GM12878 (cell line): Measurements from ENCODE around the gene SNPH. TPM values are rescaled to one million over a fixed set of nuclear protein-coding genes. Genes with fewer than 3 reads are reported as not detected.

Source experiments
- ATAC-seq: fragments of 200-7000 bp; cut with Tn5 transposase; 3 replicates; pipeline ENCODE4 v1.9.1; 2020; ENCODE audit warnings: mild to moderate bottlenecking, moderate library complexity
- BruUV-seq: library from RNA; stranded (reverse); fragments of 400-500 nt; replicated peaks from 2 replicates; lab custom pipeline; 2021; lab: Mats Ljungman, UMichigan
- CTCF ChIA-PET: fragments of 300-600 bp; sonication (Branson Sonifier 250); formaldehyde crosslinking; extraction: SDS; loops from one replicate; lab custom pipeline; 2021; ENCODE audit warnings: inconsistent platforms; lab: Yijun Ruan, JAX
- POLR2A ChIA-PET: fragments of 350-600 bp; formaldehyde crosslinking; extraction: SDS; loops from one replicate; lab custom pipeline; 2021; ENCODE audit warnings: inconsistent platforms; lab: Charles Lee
- RAD21 ChIA-PET: fragments of 300-600 bp; sonication (Branson Sonifier 250); formaldehyde crosslinking; loops from one replicate; lab custom pipeline; 2023; ENCODE audit warnings: antibody characterized with exemption; ENCODE audit not compliant: unreplicated experiment; lab: Charles Lee
- SMC1A ChIA-PET: fragments of 300-600 bp; sonication (Branson Sonifier 250); formaldehyde crosslinking; loops from one replicate; lab custom pipeline; 2023; ENCODE audit not compliant: unreplicated experiment, uncharacterized antibody; lab: Charles Lee
- DNase-seq: peaks from one replicate; pipeline ENCODE4 v3.0.0-alpha.2; 2011; ENCODE audit warnings: low read depth, low spot score
- FAIRE-seq: peaks from 3 replicates; lab custom pipeline; 2011; peaks lifted over from hg19 to GRCh38; lab: Jason Lieb, UNC
- H2AFZ ChIP-seq: 2 replicates; pipeline ENCODE4 v1.6.0; 2011; ENCODE audit warnings: low read depth, low read length, control low read depth; ENCODE audit not compliant: control insufficient read depth
- H3K27ac ChIP-seq: 2 replicates; pipeline ENCODE4 v1.5.1; 2011; ENCODE audit warnings: control low read depth; ENCODE audit not compliant: control insufficient read depth, insufficient read depth
- H3K27me3 ChIP-seq, 2 experiments: replicated peaks in 1 of 2; 2 replicates each; pipeline versions ENCODE4 v1.6.0 to v1.6.1; 2011; ENCODE audit warnings: low read length in 1 of 2; ENCODE audit not compliant: control insufficient read depth in 2 of 2, insufficient read depth in 2 of 2
- H3K36me3 ChIP-seq, 2 experiments: 2 replicates each; pipeline ENCODE4 v1.5.1; 2011; ENCODE audit warnings: low read length in 1 of 2; ENCODE audit not compliant: control insufficient read depth in 2 of 2, insufficient read depth in 2 of 2
- H3K4me1 ChIP-seq: 2 replicates; pipeline ENCODE4 v1.6.1; 2011; ENCODE audit warnings: mild to moderate bottlenecking, low read length, moderate library complexity, mixed read lengths; ENCODE audit not compliant: control insufficient read depth, insufficient read depth
- H3K4me2 ChIP-seq: 2 replicates; pipeline ENCODE4 v1.6.0; 2011; ENCODE audit warnings: control low read depth; ENCODE audit not compliant: control insufficient read depth, insufficient read depth
- H3K4me3 ChIP-seq: fragments of 200-600 bp; sonication (generic); 2 replicates; pipeline ENCODE4 v1.5.1; 2016
- H3K79me2 ChIP-seq: 2 replicates; pipeline ENCODE4 v1.6.0; 2011; ENCODE audit warnings: low read length; ENCODE audit not compliant: control insufficient read depth, insufficient read depth
- H3K9ac ChIP-seq: 2 replicates; pipeline ENCODE4 v1.8.0; 2011; ENCODE audit warnings: low read length, control low read depth, mixed read lengths; ENCODE audit not compliant: control insufficient read depth, insufficient read depth
- H3K9me3 ChIP-seq: replicated peaks from 3 replicates; pipeline ENCODE4 v1.5.1; 2011; ENCODE audit warnings: mild to moderate bottlenecking, low read length; ENCODE audit not compliant: control insufficient read depth, insufficient read depth
- H4K20me1 ChIP-seq: 2 replicates; pipeline ENCODE4 v1.6.0; 2011; ENCODE audit not compliant: control insufficient read depth, insufficient read depth
- BACH1 ChIP-seq: fragments of 450-650 bp; IDR thresholded peaks from 2 replicates; pipeline ENCODE4 v1.6.1; 2017; ENCODE audit warnings: mild to moderate bottlenecking, borderline replicate concordance
- EP300 ChIP-seq, 2 experiments: fragments of 150-350 bp in 1 of 2; IDR thresholded peaks; 2 replicates each; pipeline ENCODE4 v1.6.1; 2011 to 2012; ENCODE audit warnings: low read depth in 2 of 2, low read length in 2 of 2, borderline replicate concordance in 1 of 2, improper control_type of control experiment in 1 of 2, inconsistent platforms in 1 of 2; ENCODE audit not compliant: control insufficient read depth in 1 of 2
- HDAC2 ChIP-seq: fragments of 200-600 bp; sonication (generic); IDR thresholded peaks from 2 replicates; pipeline ENCODE4 v1.6.1; 2017
- NR2C2 ChIP-seq: IDR thresholded peaks from 2 replicates; pipeline ENCODE4 v1.6.1; 2011; ENCODE audit warnings: borderline replicate concordance, low read depth; ENCODE audit not compliant: control insufficient read depth, insufficient read length
- RUNX3 ChIP-seq: IDR thresholded peaks from 2 replicates; pipeline ENCODE4 v1.6.1; 2012; ENCODE audit warnings: low read length, inconsistent platforms
- SREBF2 ChIP-seq: IDR thresholded peaks from 2 replicates; pipeline ENCODE4 v1.6.1; 2012; ENCODE audit warnings: mild to moderate bottlenecking, low read length
- ZBED1 ChIP-seq: IDR thresholded peaks from 2 replicates; pipeline ENCODE4 v1.6.1; 2016; ENCODE audit warnings: borderline replicate concordance
- ZNF274 ChIP-seq: IDR thresholded peaks from one replicate; pipeline ENCODE4 v1.8.0; 2011; ENCODE audit not compliant: insufficient read length, insufficient read depth
- WGBS: methylation state at CpG from one replicate; pipeline ENCODE4 v1.1.6; 2016; ENCODE audit warnings: low lambda C conversion rate; ENCODE audit not compliant: insufficient replicate concordance, insufficient coverage; ENCODE audit errors: missing lambda C conversion rate; 5-methylcytosine and 5-hydroxymethylcytosine counted together
- in situ Hi-C: fragments of 300-500 bp; cut with MboI; formaldehyde crosslinking; loops from 9 replicates; pipeline ENCODE4 v1.14.3; 2018; ENCODE audit warnings: mixed read lengths
- intact Hi-C: fragments of 100-400 bp; cut with micrococcal nuclease; formaldehyde crosslinking; loops from one replicate; pipeline ENCODE4 v1.14.2; 2022; ENCODE audit not compliant: unreplicated experiment
- polyA plus RNA-seq, 11 experiments: library from polyadenylated mRNA; depleted of rRNA in 4 of 11; unstranded in 6 of 11; stranded (reverse) in 5 of 11; fragments of >200 nt; fragmentation: Nextera tagmentation in 4 of 11; fragmentation: Illumina TruSeq in 1 of 11; extraction: Ambion mirVana in 4 of 11; extraction: Trizol in 1 of 11; gene quantifications; 1 replicate in 1 of 11; 2 replicates in 10 of 11; pipeline versions ENCODE4 v1.2.1 to v1.2.3, GENCODE V29; 2011 to 2016; ENCODE audit warnings: inconsistent platforms in 2 of 11, missing spikeins in 2 of 11, low read depth in 1 of 11
- total RNA-seq, 4 experiments: library from RNA; depleted of rRNA in 3 of 4; stranded (reverse); fragments of >200 nt in 3 of 4; fragmentation: Illumina TruSeq in 1 of 4; extraction: Trizol in 1 of 4; gene quantifications; 2 replicates each; pipeline versions ENCODE4 v1.2.1 to v1.2.3, GENCODE V29; 2013 to 2021
- TF ChIP-seq, protein P1 (sequence below): IDR thresholded peaks from 2 replicates; pipeline ENCODE4 v1.6.1; 2011; ENCODE audit warnings: low read depth, low read length, improper control_type of control experiment, borderline replicate concordance

Gene SNPH
- total and polyA plus RNA-seq, 10 of the 15 experiments (the other 5 are each of a cell fraction or from before 2014, with no cell fraction given), result 0.02 to 0.45 (median 0.34) TPM; not detected in 2

DNA sequence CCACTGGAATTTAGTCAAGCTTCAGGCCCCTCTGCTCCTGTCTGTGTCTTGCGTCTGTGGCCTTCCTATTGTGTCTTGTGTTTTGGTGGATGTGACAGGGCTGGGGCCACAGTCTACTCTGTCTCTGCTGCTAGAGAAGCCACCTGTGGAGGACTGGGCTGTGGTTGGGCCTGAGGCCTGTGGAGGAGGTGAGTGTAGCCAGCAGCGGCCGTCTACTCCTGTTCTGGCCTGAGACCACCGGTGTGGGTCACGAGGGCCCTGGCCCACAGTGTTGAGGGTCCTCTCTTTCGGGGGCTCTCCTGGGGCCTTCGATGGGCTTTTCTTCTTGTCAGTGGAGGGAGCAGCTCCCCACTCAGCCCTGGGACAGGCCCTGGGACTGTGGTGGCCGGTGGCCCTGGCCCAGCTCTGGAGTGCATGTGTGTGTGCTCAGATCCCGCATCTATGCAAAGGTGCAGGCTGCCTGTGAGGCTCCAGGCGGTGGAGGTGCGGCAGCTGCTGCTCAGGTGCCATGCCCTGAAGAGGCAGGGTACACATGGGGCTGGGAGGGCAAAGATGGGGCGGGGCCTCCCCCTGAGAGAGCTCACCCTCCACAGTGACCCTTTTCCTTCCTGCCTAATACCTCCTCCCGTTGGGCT lies 42.1 kb downstream of the SNPH start:
- Histone ChIP-seq H3K79me2 (no peaks in the 10 kb centered on the region), H3K36me3 (no peaks in the 10 kb centered on the region), H3K4me2 (no peak overlapping the region), H3K9ac (no peak overlapping the region), H3K27me3 (no peaks in the 10 kb centered on the region), H2AFZ (no peak overlapping the region), H3K27ac (no peak overlapping the region), H3K9me3 (no peaks in the 10 kb centered on the region), H4K20me1 (no peaks in the 10 kb centered on the region), H3K4me3 (no peak overlapping the region), H3K4me1 (no peaks in the 10 kb centered on the region)
- 43% methylated on average over 13 of the region's 13 CpGs for WGBS
- no TSS peak for BruUV-seq
- intact Hi-C loops, result no loop called here
- ChIA-PET POLR2A (no interaction called here), RAD21 (no interaction called here), SMC1A (interaction anchor here (1.0 kb wide), 1 partner anchor 10 kb away, joined by 4 read pairs; no protein-coding TSS in a partner anchor), CTCF (no interaction called here)
- TF ChIP-seq RUNX3, result no peak
- no peak for TF ChIP-seq HDAC2
- no peak for TF ChIP-seq NR2C2
- TF ChIP-seq SREBF2, result no peak
- in situ Hi-C loops, result no loop called here
- no peak for ATAC-seq
- DNase-seq, result no peak
- FAIRE-seq, result no peak

DNA sequence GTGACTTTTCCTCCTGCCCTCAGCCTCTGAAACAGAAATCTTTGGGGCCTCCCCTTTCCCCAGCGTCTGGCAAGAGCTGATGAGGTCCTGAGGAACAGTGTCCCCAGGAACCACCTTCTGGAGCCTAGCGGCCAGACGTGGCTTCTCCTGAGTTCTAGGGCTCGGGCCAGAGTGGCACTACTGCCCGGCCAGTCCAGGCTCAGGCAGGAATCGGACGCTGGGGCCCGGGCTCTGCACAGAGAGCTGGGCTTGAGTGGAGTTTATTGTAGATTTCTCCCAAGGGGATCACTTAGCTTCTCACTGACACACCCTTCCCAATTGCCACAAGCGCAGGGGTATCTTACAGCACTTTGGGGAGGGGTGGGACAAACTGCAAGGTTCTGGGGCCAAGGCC lies 42.6 kb downstream of the SNPH start:
- ATAC-seq, result no peak
- Histone ChIP-seq H3K36me3 (no peaks in the 10 kb centered on the region), H2AFZ (no peak overlapping the region), H3K4me3 (no peak overlapping the region), H3K4me2 (no peak overlapping the region), H3K27ac (no peak overlapping the region), H3K4me1 (no peaks in the 10 kb centered on the region), H4K20me1 (no peaks in the 10 kb centered on the region), H3K27me3 (no peaks in the 10 kb centered on the region), H3K9me3 (no peaks in the 10 kb centered on the region), H3K9ac (no peak overlapping the region), H3K79me2 (no peaks in the 10 kb centered on the region)
- CTCF ChIA-PET, result no interaction called here
- WGBS, result 77% methylated on average over 9 of the region's 9 CpGs
- TF ChIP-seq ZNF274 (no peak), ZBED1 (no peak), BACH1 (no peak), EP300 (IDR thresholded peaks at IDR 0.05; ENCODE audit: borderline replicate concordance in 1 of 2, control insufficient read depth in 1 of 2, low read depth in 2 of 2, low read length in 2 of 2) (no peak)
- TF ChIP-seq, protein P1, sequence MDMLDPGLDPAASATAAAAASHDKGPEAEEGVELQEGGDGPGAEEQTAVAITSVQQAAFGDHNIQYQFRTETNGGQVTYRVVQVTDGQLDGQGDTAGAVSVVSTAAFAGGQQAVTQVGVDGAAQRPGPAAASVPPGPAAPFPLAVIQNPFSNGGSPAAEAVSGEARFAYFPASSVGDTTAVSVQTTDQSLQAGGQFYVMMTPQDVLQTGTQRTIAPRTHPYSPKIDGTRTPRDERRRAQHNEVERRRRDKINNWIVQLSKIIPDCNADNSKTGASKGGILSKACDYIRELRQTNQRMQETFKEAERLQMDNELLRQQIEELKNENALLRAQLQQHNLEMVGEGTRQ, result no peak
- intact Hi-C loops (no loop called here), in situ Hi-C loops (no loop called here)
- RAD21 ChIA-PET, result no interaction called here
- DNase-seq, result no peak
- POLR2A ChIA-PET, result no interaction called here
- BruUV-seq, result no TSS peak
- SMC1A ChIA-PET, result interaction anchor here (1.0 kb wide), 1 partner anchor 11 kb away, joined by 4 read pairs; no protein-coding TSS in a partner anchor
- FAIRE-seq, result no peak
